Mammary microvascular endothelial cell (primary cell): Measurements from ENCODE around the gene ACTR8. TPM values are rescaled to one million over a fixed set of nuclear protein-coding genes. Genes with fewer than 3 reads are reported as not detected.

ENCODE experiments used
- total RNA-seq: library from RNA; depleted of rRNA; stranded (reverse); fragments of >200 nt; gene quantifications from 2 replicates; pipeline ENCODE4 v1.2.3, GENCODE V29; 2015

The ACTR8 gene
- total RNA-seq = 19.7 and 22.3 TPM in 2 replicates

GRCh38 chr3:53881691-53882593, at the start of gene ACTR8:
TSS of gene ACTR8 (minus strand) at chr3:53882152. CDS start at chr3:53882101, 51 bp downstream.

GRCh38 chr3:53891497-53892285, 9.7 kb upstream of the ACTR8 start, which contains the start of gene SELENOK:
TSS of gene SELENOK (minus strand) at chr3:53891859.

GRCh38 chr3:53846134-53846850, 35.7 kb downstream of the ACTR8 start, which contains the start of the genes CHDH and IL17RB:
TSS of gene CHDH (minus strand) at chr3:53846419. CDS start at chr3:53824008, 22,411 bp downstream.
TSS of gene IL17RB (plus strand) at chr3:53846568. CDS start at chr3:53846589, 21 bp downstream.

Other genes starting within 250 kb of the ACTR8 start
- 0.07 TPM in 1 of 2 replicates, not detected in the other for gene CHDH, start 35.7 kb downstream of the ACTR8 start, total RNA-seq
- not detected in 2 replicates for gene IL17RB, start 35.6 kb downstream of the ACTR8 start, total RNA-seq
- gene SELENOK, start 9.7 kb upstream of the ACTR8 start, total RNA-seq = 29.9 and 59.8 TPM in 2 replicates
- not detected in 2 replicates for gene CACNA2D3, start 240.4 kb upstream of the ACTR8 start, total RNA-seq